ENCODE results near the gene OSCP1.

DNA sequence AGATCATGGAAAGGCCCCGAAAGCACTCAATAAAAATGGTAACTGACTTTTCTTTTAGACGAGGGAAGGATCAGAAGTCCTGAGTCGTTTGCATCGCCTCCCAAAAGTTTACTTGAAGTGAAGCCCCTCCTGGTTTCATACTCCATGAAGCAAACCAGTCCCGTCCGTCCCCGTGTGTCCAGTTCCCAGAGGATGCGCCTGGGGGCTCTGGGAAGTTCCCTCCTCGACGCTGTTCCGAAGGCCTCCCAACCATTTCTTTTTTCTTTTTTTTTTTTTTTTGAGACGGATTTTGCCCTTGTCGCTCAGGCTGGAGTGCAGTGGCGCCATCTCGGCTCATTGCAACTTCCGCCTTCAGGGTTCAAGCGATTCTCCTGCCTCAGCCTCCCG lies 661 bp upstream of the OSCP1 start:
- TF ChIP-seq, protein P1, sequence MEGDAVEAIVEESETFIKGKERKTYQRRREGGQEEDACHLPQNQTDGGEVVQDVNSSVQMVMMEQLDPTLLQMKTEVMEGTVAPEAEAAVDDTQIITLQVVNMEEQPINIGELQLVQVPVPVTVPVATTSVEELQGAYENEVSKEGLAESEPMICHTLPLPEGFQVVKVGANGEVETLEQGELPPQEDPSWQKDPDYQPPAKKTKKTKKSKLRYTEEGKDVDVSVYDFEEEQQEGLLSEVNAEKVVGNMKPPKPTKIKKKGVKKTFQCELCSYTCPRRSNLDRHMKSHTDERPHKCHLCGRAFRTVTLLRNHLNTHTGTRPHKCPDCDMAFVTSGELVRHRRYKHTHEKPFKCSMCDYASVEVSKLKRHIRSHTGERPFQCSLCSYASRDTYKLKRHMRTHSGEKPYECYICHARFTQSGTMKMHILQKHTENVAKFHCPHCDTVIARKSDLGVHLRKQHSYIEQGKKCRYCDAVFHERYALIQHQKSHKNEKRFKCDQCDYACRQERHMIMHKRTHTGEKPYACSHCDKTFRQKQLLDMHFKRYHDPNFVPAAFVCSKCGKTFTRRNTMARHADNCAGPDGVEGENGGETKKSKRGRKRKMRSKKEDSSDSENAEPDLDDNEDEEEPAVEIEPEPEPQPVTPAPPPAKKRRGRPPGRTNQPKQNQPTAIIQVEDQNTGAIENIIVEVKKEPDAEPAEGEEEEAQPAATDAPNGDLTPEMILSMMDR (IDR thresholded peaks at IDR 0.05; ENCODE audit: low read depth, low read length), result no peak
- TF ChIP-seq POLR2A (IDR thresholded peaks at IDR 0.05; ENCODE audit: extremely low read depth, insufficient read length), result no peak
